PC-9 (cell line): ENCODE measurements around the gene RCBTB2.

Experiments
- EZH2 ChIP-seq: fragments of 200-600 bp; sonication (generic); IDR thresholded peaks from 2 replicates; pipeline ENCODE4 v1.8.0; 2017; ENCODE audit warnings: antibody characterized with exemption, low read depth
- TF ChIP-seq, protein P1 (sequence below): fragments of 200-600 bp; sonication (generic); conservative IDR thresholded peaks from 2 replicates; pipeline ENCODE4 v1.6.1; 2017; ENCODE audit warnings: mixed run types, antibody characterized with exemption, mild to moderate bottlenecking, moderate library complexity

DNA sequence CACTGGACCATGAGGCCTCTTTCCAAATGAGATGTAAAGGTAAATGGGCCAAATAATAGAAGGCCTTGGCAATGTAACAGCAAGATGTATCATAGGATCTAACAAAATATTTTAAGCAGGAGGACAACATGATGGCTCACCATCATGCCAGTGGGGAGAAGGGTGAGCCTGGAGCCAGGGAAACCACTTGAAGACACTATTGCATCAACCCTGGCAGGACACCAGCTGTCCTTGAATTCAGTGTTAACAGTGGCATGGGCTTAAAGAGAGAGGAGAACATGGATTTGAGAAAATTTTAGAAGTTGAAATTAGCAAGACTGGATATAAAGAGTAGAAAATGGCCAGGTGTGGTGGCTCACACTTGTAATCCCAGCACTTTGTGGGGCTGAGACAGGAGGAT, 6.7 kb upstream of the RCBTB2 start:
- TF ChIP-seq, protein P1, sequence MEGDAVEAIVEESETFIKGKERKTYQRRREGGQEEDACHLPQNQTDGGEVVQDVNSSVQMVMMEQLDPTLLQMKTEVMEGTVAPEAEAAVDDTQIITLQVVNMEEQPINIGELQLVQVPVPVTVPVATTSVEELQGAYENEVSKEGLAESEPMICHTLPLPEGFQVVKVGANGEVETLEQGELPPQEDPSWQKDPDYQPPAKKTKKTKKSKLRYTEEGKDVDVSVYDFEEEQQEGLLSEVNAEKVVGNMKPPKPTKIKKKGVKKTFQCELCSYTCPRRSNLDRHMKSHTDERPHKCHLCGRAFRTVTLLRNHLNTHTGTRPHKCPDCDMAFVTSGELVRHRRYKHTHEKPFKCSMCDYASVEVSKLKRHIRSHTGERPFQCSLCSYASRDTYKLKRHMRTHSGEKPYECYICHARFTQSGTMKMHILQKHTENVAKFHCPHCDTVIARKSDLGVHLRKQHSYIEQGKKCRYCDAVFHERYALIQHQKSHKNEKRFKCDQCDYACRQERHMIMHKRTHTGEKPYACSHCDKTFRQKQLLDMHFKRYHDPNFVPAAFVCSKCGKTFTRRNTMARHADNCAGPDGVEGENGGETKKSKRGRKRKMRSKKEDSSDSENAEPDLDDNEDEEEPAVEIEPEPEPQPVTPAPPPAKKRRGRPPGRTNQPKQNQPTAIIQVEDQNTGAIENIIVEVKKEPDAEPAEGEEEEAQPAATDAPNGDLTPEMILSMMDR, result no peak
- TF ChIP-seq EZH2, result no peak
